ENCODE data around the gene OCIAD1. TPM values are rescaled to one million over a fixed set of nuclear protein-coding genes. Genes with fewer than 3 reads are reported as not detected.
"Not testable (repeated sequence)": the region's sequence is repeated elsewhere in the genome, so short reads cannot be mapped to it uniquely, and the experiment has no call there.

OCIAD1 gene
- total RNA-seq (2014; rRNA removed; shearing (Covaris generic); ENCODE audit: low replicate concordance) = 135 and 144 TPM in 2 replicates

DNA sequence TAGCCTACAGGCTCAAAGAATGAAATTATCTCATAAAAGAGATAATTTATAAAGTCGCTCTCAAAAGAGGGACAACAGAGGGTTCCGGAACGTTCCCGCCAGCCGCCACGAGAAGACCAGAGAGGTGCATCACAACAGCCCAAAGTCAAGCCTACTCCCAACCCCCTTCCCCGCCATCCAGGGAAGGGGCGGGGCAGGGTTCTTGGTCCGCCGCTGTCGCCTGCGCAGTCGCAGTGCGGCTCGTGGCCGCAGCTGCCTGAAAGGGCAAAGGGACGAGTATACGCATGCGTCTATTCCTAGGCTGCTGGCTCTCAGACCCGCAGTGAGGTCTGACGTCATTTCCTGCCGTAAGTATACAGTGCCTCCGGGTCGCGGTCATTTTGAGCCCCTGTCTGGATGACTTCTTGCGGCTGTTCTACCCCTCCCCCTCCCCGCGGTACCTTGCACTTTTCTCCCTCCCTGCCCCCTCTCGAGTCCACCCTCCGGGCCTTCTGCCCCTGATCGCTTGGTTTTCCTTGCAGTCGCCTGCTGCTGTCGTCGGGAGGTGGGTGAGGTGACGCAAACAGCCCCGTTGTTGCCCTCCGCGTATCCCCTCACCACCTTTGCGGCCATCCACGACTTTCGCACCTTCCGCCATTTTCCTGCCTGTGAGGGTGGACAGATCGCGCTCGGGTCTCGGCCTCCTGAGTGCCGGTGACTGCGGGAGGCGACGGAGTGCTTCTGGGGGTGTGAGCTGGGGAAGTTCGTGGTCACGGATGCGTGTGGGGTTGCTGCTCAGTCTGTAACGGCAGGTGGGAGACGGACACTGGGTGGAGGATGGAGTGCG lies at the start of gene OCIAD1:
TSS of gene OCIAD1 (plus strand) at position 383 of the 826 bp plus-strand sequence. CDS start 1,537 bp downstream, outside the sequence.
- in situ Hi-C loops (cut with HindIII; ENCODE audit: low pct_unique_long_range_greater_than_20kb, low sequenced_read_pairs) = no loop called here
- DNase-seq (ENCODE audit: low read depth) = peak; percentile 94

DNA sequence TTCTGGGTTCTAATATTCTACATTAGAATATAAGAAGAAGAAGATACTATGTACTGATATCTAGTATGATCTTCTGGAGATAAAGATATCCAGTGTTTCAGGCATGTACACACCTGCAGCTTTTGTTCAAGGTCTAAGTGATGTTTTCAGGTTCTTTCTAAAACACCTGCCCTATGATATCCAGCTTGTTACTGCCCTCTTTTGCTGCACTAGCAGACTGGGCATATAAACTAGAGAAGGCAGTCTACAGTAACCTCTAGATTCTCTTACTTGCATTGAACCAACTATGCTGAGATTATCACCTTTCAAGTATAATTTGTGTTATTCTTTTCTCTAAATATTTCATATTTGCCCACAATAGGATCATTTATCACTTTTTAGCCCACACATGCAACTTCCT lies 48.9 kb upstream of the OCIAD1 start:
- DNase-seq (ENCODE audit: low read depth) = no peak
- in situ Hi-C loops (cut with HindIII; ENCODE audit: low pct_unique_long_range_greater_than_20kb, low sequenced_read_pairs) = no loop called here

DNA sequence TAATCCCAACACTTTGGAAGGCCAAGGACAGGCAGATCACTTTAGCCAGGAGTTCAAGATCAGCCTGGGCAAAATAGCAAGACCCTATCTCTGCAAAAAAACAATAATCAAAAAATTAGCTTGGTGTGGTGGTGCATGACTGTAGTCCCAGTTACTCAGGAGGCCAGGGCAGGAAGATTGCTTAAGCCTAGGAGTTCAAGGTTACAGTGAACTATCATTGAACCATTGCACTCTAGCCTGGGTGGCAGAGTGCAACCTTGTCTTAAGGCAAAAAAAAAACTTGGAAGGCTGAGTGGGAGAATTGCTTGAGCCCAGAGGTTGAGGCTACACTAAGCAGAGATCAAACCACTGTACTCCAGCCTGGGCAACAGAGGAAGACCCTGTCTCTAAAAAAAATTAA lies 45.6 kb upstream of the OCIAD1 start:
- in situ Hi-C loops (cut with HindIII; ENCODE audit: low pct_unique_long_range_greater_than_20kb, low sequenced_read_pairs) = no loop called here
- DNase-seq (ENCODE audit: low read depth) = no peak

DNA sequence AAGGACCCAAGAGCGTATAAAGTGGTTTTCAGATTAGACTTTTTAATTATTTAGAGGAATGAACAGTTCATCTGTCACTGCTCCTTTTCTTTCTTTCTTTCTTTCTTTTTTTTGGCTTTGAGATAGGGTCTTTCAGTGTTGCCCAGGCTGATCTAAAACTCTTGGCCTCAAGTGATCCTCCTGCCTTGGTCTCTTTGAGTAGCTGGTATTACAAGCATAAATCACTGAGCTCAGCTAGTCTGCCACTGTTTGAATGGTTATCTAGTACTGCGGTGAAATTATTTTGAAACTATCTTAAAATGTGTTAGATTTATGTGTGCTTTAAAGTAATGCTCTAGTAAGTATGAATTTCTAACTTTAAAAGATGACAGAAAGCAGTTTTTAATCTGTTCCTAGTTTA lies 44.3 kb upstream of the OCIAD1 start:
- DNase-seq (ENCODE audit: low read depth) = no peak
- in situ Hi-C loops (cut with HindIII; ENCODE audit: low pct_unique_long_range_greater_than_20kb, low sequenced_read_pairs) = no loop called here

DNA sequence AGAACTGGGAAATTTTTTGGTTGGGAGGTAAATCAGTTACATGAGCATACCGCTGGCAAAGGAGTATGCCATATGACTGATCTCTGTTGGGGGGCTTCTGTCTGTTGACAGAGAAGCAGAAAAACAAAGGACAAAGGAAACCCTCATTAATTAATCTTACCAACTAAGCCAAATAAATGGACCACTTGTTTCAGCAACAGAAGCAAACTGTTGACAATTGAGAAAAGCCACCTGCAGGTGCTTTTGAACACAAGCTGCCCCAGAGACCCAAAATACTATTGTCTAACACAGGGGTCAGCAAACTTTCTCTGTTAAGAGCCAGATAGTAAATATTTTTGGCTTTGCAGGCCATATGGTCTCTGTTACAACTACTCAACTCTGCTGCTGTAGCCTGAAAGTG lies 43.8 kb upstream of the OCIAD1 start:
- no peak for DNase-seq (ENCODE audit: low read depth)
- in situ Hi-C loops (cut with HindIII; ENCODE audit: low pct_unique_long_range_greater_than_20kb, low sequenced_read_pairs) = no loop called here

DNA sequence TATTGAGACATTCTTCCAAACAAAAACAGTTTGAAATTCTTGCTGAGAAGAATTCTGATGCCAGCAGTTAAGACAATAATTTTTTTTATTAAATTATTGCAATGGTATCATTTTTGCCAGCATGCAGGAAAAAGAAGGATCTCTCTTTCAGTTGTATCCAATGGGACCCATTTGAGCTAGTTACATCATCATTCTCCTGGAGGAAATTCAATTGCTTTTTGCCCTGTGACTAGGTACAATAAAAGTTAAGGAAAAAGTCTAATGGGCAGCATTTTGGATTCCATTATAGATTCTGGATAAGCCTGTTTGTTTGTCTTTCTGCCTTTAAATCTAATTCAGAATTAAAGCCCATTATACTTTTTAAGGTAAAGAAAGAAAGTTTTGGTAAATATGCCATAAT lies 40.3 kb upstream of the OCIAD1 start:
- no peak for DNase-seq (ENCODE audit: low read depth)
- in situ Hi-C loops (cut with HindIII; ENCODE audit: low pct_unique_long_range_greater_than_20kb, low sequenced_read_pairs) = no loop called here

DNA sequence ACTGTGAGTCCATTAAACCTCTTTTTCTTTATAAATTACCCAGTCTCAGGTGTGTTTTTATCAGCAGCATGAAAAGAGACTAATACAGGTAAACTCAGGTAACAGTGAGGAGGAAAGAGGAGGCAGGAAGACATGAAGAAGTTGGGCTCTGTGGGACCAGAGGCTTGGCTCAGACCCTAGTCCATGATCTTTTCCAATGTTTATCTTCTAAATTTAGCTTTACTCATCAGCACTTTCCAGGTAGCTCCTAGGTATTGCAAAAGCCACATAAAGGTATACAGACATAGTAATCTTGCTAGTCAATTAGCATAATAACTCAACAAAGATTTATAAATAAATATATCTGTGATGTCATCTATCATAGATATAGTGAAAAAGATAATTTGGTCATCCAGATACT lies 39.6 kb upstream of the OCIAD1 start:
- no peak for DNase-seq (ENCODE audit: low read depth)
- in situ Hi-C loops (cut with HindIII; ENCODE audit: low pct_unique_long_range_greater_than_20kb, low sequenced_read_pairs) = no loop called here

DNA sequence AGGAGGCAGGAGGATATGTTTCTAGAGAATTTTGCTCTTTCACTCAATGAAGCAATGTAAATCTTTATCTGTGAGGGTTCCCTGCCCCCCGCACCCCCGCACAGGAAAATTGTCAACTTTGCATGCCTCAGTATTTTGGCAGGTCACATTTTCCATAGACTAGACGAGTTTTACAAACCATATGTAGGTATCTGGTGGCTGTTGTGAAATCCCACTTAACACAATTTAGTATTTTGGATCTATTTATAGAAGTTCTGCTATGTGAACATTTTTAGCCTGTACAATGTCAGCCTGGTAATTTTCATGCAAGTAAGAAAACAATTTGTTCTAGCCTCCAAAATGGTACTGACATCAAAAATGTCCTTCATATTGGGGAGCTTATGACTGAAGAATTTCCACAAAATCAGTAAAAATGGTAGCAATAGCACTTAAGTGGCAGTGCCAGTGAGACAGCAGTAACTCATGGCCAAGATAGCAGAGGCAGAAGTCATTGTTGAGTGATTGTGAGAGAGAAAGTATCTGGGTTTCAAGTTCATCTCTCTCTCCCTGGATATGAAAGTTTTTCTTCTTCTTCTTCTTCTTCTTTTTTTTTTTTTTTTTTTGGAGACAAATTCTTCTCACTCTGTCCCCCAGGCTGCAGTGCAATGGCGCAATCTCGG lies 38.4 kb upstream of the OCIAD1 start:
- in situ Hi-C loops (cut with HindIII; ENCODE audit: low pct_unique_long_range_greater_than_20kb, low sequenced_read_pairs) = no loop called here

DNA sequence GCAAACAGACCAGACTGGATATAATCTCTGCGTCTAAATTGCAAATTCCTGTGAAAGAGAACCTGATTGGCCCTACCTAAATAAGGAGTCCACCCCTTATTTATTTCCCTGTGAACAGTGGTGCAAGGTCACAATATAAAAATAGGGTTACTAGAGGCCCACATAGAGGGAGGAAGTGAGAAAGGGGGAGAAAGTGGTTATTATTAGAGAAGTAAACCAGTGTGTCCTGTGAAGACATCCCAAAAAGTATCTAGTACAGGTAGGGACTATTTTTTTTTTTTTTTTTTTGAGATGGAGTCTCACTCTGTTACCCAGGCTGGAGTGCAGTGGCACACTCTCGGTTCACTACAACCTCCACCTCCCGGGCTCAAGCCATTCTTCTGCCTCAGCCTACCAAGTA lies 35.8 kb upstream of the OCIAD1 start:
- in situ Hi-C loops (cut with HindIII; ENCODE audit: low pct_unique_long_range_greater_than_20kb, low sequenced_read_pairs) = no loop called here
- no peak for DNase-seq (ENCODE audit: low read depth)

More for the DNA sequence above, 38.4 kb upstream of the OCIAD1 start:
- no peak for DNase-seq (ENCODE audit: low read depth)

DNA sequence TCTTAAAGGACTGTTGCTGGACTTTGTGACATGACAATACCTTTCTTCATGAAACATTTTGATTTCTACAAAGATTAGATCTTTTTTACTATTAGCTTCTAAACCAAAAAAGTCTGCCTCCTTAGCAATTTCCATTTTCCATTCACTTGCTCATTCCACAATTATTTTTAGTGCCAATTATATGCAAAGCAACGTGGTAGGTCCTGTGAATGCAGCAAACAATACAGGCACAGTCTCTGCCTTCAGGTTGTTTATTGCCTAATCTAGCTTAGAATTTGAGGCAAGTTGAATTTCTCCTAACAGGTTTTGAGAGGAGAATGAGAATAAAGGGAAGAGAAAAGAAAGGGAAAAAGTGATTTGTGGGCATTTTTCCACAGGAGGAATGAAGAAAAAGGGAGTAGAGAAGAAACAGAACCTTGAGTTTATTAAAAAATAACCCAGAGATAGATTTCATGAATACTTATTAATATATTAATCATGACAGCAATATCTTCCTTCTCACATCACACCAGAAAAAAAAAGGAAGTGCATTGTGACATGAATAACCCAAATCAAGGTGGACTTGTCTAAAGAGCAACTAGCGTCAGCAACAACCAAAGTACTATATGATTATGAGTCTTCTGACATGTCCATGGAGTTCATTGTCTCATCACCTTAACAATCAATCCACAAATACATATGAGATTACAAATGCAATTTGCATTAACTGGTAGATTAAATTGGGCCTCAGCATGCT lies 34.5 kb upstream of the OCIAD1 start:
- in situ Hi-C loops (cut with HindIII; ENCODE audit: low pct_unique_long_range_greater_than_20kb, low sequenced_read_pairs) = no loop called here
- DNase-seq (ENCODE audit: low read depth) = no peak

DNA sequence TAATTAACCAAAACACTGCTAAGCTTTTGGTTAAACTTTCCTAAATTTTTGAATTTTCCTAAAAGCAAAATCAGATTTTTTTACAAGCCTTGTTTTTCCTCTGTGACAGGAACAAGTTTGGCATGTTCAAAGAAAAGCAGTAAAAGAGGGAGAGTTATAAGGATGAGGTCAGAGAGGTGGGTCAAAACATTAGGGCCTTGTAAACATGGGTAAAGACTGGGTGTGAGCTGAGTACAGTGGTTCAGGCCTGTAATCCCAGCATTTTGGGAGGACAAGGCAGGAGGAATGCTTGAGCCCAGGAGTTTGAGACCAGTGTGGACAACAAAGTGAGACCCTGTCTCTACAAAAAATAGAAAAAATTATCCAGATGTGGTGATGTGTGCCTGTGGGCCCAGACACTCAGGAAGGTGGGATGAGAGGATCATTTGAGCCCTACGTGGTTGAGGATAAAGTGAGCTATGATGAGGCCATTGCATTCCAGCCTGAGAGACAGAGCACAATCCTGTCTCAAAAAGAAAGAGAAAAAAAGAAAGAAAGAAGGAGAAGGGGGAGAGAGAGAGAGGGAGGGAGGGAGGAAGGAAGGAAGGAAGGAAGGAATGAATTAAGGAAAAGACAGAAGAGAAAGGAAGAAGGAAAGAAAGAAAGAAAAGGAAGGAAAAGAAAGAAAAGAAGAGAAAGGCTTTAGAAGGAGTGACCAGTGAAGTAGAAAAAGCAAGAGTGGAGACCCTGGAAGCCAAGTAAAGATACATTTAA lies 33.8 kb upstream of the OCIAD1 start:
- no peak for DNase-seq (ENCODE audit: low read depth)
- in situ Hi-C loops (cut with HindIII; ENCODE audit: low pct_unique_long_range_greater_than_20kb, low sequenced_read_pairs) = no loop called here

DNA sequence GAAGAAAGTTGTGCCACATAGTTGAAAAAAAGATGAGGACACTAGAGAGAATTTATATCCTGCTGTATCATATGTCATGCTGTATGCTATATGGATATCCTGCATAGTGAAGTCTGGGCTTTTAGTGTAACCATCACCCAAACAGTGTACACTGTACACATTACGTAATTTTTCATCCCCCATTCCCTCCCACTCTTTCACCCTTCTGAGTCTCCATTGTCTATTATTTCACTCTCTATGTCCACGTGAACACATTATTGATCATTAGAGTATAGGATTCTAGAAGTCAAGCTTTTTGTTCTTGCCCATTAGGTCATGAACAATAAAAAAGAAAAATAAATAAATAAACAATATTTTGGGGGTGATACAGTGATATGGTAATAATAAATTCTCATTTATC lies 32.8 kb upstream of the OCIAD1 start:
- in situ Hi-C loops (cut with HindIII; ENCODE audit: low pct_unique_long_range_greater_than_20kb, low sequenced_read_pairs) = no loop called here
- DNase-seq (ENCODE audit: low read depth) = no peak

DNA sequence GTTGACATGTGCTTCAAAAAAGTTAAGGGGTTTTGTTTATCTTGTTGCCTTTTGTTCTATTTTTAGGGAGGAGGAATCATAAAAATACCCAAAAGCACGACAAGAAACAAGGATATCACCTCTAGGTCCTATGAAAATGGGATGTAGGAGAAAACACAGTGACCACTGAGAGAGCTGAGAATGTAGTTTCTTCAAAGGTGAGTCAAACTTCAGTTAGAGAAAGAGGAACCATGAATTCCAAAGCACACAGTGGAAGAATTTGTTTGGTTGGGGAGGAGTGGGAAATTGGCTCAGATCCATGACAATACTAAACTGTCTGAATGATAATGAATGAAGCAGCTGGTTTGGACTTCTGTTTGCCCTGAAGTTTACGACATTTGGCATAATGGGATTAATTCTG lies 31.7 kb upstream of the OCIAD1 start:
- no peak for DNase-seq (ENCODE audit: low read depth)
- in situ Hi-C loops (cut with HindIII; ENCODE audit: low pct_unique_long_range_greater_than_20kb, low sequenced_read_pairs) = no loop called here

GRCh38 chr4:48800155-48800554 lies 30.7 kb upstream of the OCIAD1 start:
- in situ Hi-C loops (cut with HindIII; ENCODE audit: low pct_unique_long_range_greater_than_20kb, low sequenced_read_pairs) = not testable (repeated sequence)

GRCh38 chr4:48801016-48801715 lies 29.7 kb upstream of the OCIAD1 start:
- no peak for DNase-seq (ENCODE audit: low read depth)

More at GRCh38 chr4:48800155-48800554, 30.7 kb upstream of the OCIAD1 start:
- DNase-seq (ENCODE audit: low read depth) = not testable (repeated sequence)

GRCh38 chr4:48804584-48805301 lies 26.1 kb upstream of the OCIAD1 start:
- in situ Hi-C loops (cut with HindIII; ENCODE audit: low pct_unique_long_range_greater_than_20kb, low sequenced_read_pairs) = no loop called here
- no peak for DNase-seq (ENCODE audit: low read depth)

More at GRCh38 chr4:48801016-48801715, 29.7 kb upstream of the OCIAD1 start:
- in situ Hi-C loops (cut with HindIII; ENCODE audit: low pct_unique_long_range_greater_than_20kb, low sequenced_read_pairs) = no loop called here

DNA sequence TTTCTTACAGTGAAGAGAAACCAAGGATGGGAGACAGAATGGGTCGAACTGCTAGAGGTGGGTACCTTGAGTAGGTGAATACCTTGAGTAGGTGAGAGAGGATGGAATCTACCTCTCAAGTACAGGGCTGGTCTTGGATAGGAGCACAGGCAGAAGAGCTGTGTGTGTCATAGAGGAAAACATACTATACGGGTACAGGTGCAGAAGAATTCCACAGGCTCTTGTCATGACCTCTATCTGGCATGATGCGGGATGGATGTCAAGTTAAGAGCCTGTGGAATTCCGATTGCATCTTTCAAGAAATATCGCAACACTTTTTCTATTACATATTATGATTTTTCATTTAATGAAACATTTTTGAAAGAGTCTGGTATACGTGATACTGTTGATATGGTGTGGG lies 18.0 kb upstream of the OCIAD1 start:
- no peak for DNase-seq (ENCODE audit: low read depth)
- in situ Hi-C loops (cut with HindIII; ENCODE audit: low pct_unique_long_range_greater_than_20kb, low sequenced_read_pairs) = no loop called here

Data from Caki2 (cell line).